GM19328 (cell line): Measurements from ENCODE around the gene LRRC3C.
A peak's percentile ranks its signal among the peaks of the same experiment; 100 is the strongest.
"Not testable (repeated sequence)": the region's sequence is repeated elsewhere in the genome, so short reads cannot be mapped to it uniquely, and the experiment has no call there.

Experiments used
- ATAC-seq: cut with Tn5 transposase; IDR thresholded peaks from one replicate; pipeline ENCODE4 v1.9.1; 2021; ENCODE audit warnings: mild to moderate bottlenecking, moderate library complexity; ENCODE audit not compliant: unreplicated experiment

LRRC3C gene

GRCh38 chr17:39946551-39947330 lies 19.2 kb downstream of the LRRC3C start:
- ATAC-seq, result no peak

DNA sequence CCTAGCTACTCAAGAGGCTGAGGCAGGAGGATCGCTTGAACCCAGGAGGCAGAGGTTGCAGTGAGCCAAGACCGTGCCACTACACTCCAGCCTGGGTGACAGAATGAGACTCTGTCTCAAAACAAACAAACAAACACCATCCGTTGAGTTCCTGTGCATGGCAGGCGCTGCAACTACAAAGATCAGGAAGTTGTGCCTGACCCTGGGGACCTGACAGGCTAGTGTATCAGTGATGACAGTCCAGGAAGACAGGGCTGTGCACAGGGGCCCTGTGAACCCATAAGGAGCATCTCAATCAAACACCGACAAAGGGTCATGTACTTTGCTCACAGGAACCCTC lies 20.9 kb downstream of the LRRC3C start:
- not testable (repeated sequence) for ATAC-seq

DNA sequence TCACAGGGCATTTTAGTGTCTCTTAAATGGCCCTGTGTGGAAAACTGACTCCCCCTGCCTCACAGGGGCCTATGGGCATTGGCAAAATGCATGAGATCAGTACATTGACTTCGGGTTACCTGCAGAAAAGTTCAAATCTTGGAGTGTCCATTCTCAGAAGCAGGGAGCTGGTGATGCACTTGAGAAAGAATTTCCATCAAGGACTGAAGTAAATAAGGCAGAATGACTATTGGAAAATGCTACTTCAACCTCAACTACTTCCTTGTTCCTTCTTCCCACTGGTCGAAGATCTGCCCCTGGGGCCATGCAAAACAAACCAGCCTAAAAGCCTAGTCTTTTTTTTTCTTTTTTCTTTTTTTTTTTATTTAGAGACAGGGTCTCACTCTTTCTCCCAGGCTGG lies 21.5 kb downstream of the LRRC3C start:
- ATAC-seq, result no peak

DNA sequence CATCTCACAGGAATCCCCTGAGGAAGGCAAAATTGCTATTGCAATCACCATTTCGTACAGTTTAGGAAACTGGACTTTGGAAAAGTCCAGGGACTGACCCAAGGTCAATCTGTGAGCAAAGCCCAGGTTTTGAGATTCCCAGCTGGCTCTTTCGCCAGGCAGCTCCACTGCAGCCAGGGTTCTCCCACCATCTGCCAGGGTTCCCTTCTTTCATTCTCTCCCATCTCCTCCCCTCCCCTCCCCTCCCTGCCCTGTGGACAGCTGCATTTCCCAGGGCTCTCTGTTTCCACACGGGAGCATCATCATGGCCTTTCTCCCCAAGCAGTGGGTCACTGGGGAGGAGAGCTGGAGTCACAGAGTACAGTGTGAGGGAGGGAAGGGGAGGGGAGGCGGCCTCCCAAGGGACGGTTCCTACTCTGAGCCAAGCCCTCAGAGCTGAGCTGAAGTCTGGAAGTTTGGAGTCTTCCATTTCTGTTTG lies 23.4 kb downstream of the LRRC3C start:
- no peak for ATAC-seq

- no peak for ATAC-seq
These were observed 24.6 kb downstream of the LRRC3C start for GRCh38 chr17:39951924-39952679.

GRCh38 chr17:39952680-39953470 lies 25.3 kb downstream of the LRRC3C start:
- peak; percentile 66 for ATAC-seq

DNA sequence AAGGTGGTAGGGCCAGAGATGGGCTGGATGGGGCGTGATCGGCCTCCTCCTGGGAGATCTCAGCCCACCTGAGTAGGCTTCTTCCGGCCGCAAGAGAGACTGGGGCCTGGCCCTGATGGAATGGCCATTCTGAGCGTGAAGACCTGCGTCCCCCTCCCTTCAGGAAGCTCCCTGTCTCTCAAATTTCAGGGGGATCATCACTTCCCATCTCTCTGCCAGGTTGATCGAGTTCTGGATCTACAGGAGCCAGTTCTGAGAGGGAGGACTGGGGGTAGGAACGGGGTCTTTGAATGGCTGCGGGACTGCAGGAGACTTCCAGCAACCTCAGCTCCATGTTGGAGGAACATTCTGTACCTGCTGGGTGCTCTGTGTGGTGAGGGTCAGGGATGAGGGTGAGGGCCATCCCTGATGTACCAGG lies 25.9 kb downstream of the LRRC3C start:
- no peak for ATAC-seq

- ATAC-seq, result no peak
These were observed 27.3 kb downstream of the LRRC3C start for GRCh38 chr17:39954876-39955275.

DNA sequence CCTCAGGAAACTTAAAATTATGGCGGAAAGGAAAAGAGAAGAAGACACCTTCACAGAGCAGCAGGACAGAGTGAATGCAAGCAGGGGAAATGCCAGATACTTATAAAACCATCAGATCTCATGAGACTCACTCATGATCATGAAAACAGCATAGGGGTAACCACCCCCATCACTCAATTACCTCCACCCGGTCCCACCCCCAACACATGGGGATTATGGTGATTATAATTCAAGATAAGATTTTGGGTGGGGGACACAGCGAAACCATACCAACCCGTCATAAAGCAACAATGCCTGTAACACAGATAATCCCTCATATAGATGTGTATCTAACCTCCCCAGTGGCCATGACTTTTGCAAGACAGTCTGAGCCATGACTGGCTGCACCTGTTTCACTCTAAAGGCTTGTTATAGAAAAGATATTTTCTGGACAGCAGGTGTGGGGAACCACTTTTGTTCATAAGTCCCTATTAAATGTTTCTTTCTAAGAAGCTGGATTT lies 28.2 kb downstream of the LRRC3C start:
- no peak for ATAC-seq

- ATAC-seq, result no peak
These were observed 33.1 kb downstream of the LRRC3C start for GRCh38 chr17:39960524-39961041.

DNA sequence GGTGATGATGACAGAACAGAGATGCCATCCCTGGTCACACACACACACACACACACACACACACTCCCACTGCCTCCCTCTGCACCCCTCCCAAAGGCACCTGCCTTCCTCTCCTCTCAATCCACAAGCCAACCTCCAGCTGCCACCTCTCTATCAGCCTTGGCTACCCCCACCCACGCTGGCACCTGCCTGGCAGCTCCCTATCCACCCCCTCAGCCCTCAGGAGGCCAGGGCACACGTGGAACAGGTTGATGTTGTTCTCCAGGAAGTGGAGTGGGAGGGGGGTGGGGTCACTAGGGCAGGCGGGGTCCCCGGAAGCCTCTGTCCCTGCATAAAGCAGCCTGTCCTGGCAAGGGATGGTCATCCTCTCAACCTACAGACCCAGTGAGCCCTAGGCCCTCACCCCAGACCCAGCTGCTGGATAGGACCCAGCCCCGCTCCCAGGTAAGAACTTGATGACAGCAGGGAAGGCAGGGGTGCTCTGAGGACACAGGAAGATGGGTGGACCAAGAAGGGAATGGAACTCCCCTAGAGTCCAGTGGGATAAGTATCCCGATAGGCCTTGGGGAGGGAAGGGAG lies 35.2 kb downstream of the LRRC3C start, which contains the start of gene GSDMA:
Gene GSDMA (plus strand): TSS at position 363 of the 579 bp plus-strand sequence. CDS start 2,684 bp downstream, outside the sequence.
- no peak for ATAC-seq

DNA sequence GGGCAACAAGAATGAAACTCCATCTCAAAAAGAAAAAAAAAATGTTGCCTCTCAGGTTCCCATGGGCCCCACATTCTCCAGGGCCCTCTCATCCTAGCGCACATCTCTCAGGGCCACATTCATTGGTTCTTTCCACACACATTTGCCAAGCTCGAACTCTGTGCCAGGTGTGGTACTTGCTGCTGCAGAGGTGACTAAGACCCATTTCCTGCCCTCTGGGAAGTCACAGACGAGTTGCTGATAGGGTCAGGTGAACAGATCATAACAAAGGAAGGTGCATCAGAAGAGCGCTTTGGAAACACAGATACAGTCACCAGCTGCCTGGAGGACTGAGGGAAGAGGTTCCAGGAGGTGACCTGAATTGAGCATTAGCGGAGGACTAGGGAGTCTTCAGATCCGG lies 36.3 kb downstream of the LRRC3C start:
- no peak for ATAC-seq

DNA sequence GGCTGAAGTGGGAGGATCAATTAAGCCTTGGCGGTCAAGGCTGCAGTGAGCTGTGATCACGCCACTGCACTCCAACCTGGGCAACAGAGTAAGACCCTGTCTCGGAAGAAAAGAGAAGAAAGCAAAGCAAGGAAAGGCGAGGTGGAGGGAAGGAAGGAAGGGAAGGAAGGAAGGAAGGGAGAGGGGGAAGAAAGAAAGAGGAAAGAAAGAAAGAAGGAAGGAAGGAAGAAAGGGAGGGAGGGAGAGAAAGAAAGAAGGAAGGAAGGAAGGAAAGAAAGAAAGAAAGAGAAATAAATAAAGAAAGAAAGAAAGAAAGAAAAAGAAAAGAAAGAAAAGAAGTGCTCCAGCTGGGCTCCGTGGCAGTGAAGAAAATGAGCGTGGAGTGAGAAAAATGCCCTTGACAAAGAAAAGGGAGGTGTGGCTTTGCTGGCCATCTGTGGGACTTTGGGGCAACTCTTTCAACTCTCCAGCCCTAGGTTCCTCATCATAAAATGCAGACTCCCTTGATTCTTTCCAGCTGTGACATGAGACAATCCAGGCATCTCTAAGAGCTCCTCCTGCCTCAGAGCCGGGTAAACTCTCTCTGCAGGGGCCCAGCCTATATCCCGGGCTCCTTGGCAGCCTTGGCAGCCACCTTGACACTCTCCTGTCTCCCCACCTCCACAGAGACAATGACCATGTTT lies 37.6 kb downstream of the LRRC3C start:
- ATAC-seq, result no peak

DNA sequence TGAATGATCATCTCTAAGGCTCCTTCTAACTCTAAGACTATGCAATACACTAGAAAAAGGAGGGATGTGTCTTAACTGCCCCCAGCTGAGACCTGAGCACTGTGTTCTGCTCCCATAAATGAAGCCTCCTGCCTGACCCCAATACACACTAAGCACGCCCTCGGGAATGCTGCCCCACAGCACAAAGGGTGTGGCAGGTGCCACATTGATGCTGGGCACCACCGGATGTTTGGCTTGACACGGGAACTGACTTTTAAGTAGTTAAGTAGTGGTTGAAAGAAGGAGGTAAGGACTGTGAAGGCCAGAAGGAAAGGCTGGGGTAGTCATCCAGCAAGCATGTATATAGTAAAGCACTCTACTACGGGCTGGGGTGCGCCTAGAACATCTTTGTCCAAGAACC lies 39.2 kb downstream of the LRRC3C start:
- ATAC-seq, result no peak

- ATAC-seq, result no peak
These were observed 41.2 kb downstream of the LRRC3C start for GRCh38 chr17:39968761-39969160.

DNA sequence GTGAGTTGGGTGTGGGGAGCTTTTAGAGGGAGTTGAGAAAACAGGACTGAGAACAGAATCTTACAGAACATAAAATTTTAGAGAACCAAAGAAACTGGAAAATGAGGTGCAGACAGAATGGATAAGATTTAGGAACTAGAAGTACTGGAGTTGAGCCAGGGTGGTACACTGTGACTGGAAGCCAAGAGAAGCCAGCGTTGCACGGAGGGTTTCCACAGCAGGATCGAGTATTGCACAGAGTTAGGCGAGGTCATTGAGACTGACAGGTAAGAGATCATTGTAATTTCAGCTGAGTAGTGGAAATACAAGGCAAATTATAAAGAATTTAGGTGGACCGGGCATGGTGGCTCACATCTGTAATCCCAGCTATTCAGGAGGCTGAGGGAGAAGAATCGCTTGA lies 41.8 kb downstream of the LRRC3C start:
- ATAC-seq, result no peak

DNA sequence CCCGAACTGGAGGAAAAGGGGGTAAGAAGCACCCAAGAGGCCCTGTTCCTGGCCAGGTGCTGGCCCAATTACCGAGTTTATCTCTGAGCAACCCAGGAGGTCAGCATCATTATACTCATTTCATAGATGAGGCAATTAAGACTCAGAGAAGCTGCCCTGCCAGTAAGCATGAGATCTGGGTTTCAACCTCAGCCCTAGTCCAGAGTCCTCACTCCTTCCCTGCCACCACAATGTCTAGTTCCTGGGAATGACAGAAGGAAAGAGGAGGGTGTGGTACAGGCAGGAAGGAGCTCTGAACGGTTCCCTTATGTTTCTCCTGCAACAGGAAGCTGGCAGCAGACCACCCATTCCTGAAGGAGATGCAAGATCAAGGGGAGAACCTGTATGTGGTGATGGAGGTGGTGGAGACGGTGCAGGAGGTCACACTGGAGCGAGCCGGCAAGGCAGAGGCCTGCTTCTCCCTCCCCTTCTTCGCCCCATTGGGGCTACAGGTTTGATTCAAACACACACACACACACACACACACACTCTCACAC lies 42.7 kb downstream of the LRRC3C start:
- no peak for ATAC-seq

GRCh38 chr17:39971076-39971603 lies 43.6 kb downstream of the LRRC3C start:
- no peak for ATAC-seq

- ATAC-seq, result no peak
These were observed 44.7 kb downstream of the LRRC3C start for GRCh38 chr17:39972271-39972670.
